Pulmonary artery endothelial cell (primary cell): Measurements from ENCODE around the gene RHOBTB1. TPM values are rescaled to one million over a fixed set of nuclear protein-coding genes. Genes with fewer than 3 reads are reported as not detected.
A peak's percentile ranks its signal among the peaks of the same experiment; 100 is the strongest.

Experiments
- DNase-seq: peaks from one replicate; pipeline ENCODE4 v3.0.0-alpha.2; 2011; ENCODE audit warnings: low read depth, low spot score
- total RNA-seq: library from RNA; depleted of rRNA; stranded (reverse); fragments of >200 nt; gene quantifications from 2 replicates; pipeline ENCODE4 v1.2.3, GENCODE V29; 2014

Gene RHOBTB1
- total RNA-seq, 1 donor from 2014 or later = 38.6 TPM

DNA sequence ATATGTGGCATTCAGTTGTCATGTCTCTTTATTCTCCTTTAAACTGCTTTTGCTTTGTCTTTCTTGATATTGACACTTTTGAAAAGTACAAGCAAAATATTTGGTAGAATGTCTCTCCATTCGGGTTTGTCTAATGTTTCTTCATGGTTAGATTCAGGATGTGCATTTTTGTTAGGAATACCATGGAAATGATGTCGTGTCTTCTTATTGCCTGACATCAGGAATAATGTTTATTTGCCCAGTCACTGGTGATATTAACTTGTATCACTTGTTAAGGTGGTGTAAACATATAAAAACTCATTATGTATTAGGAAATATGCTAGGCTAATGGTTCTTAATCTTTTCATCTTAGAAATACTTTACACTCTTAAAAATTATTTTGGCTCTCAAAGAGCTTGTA is 122.3 kb downstream of the RHOBTB1 start:
- DNase-seq = no peak

DNA sequence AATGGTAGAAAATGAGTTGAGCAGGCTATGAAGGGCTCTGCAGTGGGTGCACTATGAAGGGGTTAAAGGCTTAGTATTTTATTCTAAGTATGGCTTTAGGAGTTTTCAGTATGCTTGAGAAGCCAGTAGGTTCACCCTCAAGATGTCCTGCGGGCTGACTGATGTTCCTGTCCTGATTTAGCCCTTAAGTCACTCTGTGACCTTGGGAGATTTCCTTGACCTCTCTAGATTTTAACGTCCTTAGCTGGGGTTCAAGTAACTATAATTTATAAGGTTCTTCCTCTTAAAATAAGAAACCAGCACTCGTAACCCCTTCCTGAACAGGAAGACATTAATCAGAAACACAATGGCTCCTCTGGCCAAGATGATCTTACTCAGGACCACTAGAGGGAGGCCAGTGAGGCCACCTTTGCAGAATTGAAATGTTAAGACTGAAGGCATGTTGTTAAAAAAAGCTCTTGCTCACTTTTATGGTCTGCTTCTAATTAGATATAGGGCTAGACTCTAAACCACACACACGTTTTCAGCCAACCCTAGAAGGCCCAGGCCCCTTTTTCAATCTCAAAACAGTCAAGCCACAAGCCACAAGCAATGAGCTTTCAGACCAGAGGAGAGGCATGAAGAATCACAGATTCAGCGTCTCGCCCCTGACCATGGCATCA is 123.8 kb downstream of the RHOBTB1 start:
- DNase-seq = peak; percentile 20

Other genes starting within 250 kb of the RHOBTB1 start
- 44.6 and 88.6 TPM in 2 replicates for gene CDK1, start 165.7 kb downstream of the RHOBTB1 start, total RNA-seq